ENCODE data around the gene HYKK.
"Not testable (repeated sequence)": the region's sequence is repeated elsewhere in the genome, so short reads cannot be mapped to it uniquely, and the experiment has no call there.

Gene HYKK, protein sequence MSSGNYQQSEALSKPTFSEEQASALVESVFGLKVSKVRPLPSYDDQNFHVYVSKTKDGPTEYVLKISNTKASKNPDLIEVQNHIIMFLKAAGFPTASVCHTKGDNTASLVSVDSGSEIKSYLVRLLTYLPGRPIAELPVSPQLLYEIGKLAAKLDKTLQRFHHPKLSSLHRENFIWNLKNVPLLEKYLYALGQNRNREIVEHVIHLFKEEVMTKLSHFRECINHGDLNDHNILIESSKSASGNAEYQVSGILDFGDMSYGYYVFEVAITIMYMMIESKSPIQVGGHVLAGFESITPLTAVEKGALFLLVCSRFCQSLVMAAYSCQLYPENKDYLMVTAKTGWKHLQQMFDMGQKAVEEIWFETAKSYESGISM

DNA sequence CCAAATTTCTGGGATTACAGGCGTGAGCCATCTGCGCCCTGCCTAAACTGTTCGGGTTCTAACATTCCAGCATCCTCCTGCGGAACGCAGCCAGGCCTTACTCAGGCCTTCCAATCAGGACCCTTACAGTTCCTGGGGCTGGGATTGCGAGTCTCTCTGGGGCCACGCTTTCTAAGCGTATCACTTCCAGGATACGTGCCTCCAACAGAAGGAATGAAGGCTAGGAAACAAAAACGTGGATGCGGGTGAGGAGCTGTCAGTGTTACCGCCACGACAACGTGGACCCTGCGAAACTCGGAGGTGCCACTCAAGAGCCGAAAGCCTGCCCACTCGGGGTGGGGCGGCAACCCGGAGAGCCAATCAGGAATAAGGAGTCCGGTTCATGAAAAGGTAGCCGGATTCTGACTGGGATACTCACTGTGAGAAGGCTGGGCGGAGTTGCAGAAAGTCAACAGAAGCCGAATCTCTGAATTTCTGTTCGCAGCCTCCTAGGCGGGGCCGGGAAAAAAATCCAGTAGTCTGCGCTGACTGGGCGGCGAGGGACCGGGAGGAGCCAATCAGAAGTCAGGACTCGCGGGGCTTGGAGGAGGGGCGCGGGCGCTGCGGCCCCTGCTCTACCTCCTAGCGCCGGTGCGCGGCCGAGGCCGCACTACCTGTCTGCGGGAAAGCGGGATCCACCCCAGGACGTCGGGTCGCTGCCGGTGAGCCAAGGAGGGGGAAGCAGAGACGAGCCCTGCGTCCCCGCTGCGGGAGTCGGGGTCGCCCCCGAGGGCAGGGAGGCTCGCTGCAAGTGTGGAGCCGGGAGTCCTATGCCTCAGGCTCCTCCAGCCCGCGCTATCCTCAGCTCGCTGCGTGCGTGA is at the start of gene HYKK:
HYKK (plus strand) TSS at position 607 of the 860 bp plus-strand sequence. CDS start 5,512 bp downstream, outside the sequence.
- DNase-seq: peak; percentile 80 to 88

DNA sequence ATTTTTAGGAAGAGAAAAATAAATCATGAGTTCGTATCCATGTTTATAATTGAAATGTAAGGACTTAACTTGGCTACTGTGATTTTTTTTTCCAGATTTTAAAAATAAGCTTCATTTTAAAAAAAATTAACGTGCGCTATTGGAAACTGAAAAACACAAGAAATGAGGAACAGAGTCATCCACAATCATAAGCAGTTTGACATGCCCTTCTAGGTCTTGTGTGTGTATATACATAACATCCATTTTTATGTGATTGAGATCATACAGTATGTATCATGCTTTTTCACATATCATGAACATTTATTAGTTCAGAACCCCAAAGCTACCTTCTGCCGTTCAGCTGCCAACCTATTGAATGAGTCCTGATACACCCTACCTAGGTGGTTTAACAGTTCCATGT is 46.6 kb upstream of the HYKK start:
- no peak for DNase-seq

DNA sequence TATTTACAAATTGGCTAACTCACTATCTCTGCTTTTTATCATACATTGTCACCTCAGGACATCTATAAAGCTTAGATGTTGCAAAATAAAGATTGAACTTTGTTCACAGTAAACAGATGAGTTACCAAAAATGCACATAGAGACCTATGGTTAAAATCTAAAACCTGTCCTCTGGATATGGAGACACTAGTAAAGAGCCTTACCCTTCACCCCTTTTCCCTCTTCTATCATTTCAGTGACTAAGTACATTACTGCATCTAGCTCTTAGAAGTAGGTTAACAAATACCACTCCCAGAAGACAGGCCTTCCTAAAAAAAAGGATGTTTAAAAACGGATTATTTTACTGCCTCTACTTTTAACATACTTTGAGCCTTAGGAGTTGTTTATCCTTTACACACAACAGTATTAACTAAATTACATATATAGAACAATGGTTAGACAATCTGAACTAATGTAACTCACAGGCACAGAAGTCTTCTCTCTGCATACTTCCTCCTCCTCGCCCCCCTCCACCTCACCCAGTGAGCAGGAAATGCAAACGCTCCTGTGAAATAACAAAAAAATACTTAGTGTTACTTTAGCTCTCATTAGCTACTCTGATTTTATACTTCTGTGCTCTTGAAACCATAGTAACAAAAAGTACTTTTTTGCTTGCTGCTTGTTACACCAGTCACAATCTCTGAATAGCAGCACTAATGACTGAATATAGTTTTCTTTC is 46.0 kb upstream of the HYKK start:
- no peak for DNase-seq

DNA sequence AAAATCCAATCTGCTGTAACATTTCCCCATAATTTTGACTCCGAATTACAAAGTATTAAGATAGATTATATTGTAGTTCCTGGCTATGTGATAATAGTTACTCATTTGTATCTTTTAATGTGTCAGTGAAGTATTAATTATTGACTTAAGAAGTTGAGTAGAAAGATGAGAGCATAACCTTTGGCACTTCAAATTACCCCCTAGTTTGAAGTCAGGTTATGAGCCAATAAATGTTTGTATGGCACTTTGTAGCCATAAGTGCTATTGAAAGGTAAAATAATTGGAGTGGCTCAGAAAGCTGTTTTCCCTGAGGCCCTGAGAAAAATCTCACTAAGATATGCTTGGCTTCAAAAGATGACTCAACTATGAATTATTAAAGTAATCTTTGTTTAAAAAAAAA is 38.3 kb upstream of the HYKK start:
- no peak for DNase-seq

DNA sequence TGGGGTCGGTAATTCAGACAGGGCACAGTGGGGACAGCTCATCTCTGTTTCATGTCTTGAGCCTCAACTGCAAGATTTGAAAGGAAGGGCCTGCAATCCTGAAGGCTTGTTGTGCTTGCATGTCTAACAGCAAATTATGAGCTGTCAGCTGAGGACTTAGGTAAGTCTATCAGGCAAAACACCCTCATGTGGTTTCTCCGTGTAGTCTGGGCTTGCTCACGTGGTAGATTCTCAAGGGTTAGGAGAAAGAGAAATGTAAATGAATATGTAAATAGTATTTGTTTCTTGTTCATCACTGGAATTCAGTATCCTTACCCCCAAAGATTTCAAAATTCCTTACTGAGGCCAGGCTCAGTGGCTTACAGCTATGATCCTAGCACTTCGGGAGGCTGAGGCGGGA is 30.1 kb upstream of the HYKK start:
- DNase-seq: no peak

DNA sequence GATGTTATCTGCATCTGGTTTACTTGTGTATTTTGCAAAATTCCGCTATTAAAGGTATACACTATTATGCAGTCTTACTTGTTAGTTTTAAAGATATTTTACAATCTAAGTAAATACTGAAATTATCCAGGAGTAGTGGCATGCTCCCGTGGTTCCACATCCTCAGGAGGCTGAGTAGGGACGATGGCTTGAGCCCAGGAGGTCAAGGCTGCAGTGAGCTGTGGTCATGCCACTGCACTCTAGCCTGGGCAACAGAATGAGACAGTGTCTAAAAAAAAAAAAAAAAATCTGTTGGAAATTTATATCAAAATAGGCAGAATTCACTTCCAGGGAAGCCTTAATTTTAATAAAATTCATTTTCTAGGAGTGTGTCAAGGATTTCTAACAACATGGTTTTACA is 27.7 kb upstream of the HYKK start:
- no peak for DNase-seq

DNA sequence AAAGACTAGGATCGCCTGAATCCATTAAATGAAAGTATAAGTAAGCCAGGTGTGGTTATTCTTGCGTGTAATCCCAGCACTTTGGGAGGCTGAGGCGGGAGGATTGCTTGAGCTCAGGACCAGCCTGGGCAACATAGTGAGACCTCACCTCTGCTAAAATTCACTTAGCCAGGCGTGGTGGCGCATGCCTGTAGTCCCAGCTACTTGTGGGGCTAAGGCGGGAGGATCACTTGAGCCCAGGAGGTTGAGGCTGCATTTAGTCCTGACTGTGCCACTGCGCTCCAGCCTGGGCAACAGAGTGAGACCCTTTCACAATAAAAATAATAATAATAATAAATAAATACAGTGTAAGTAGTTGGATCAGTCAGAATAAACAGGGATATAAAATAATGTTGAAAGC is 25.5 kb upstream of the HYKK start:
- DNase-seq: no peak

DNA sequence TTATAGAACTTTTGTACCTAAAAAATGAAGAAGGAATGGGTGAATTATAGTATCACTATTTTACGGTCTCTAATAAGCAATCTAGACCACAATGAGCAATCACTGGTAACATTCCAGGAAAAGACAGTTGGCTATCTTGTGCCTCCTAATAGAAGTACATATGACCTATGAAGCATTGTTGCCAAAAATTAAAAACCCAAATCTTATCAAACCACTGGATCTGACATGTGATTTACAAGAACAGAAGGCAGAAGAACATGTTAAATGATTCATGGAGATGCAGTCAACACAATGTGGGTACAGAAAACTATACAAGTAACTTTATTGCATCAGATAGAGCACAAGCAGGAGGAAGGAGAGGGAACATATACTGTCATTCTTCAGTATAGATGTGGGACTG is 14.5 kb upstream of the HYKK start:
- no peak for DNase-seq

DNA sequence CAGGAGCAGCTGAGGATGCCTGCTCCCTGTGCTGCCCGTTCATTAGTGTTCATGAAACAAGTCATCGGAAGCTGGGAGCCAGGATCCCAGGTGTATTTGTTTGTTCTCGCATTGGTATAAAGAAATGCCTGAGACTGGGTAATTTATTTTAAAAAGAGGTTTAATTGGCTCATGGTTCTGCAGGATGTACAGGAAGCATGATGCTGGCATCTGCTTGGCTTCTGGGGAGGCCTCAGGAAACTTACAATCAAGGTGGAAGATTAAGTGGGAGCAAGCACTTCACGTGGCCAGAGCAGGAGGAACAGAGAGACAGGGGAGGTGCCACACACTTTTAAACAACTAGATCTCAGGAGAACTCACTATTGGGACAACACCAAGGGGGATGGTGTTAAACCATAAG is 5.5 kb upstream of the HYKK start:
- no peak for DNase-seq

DNA sequence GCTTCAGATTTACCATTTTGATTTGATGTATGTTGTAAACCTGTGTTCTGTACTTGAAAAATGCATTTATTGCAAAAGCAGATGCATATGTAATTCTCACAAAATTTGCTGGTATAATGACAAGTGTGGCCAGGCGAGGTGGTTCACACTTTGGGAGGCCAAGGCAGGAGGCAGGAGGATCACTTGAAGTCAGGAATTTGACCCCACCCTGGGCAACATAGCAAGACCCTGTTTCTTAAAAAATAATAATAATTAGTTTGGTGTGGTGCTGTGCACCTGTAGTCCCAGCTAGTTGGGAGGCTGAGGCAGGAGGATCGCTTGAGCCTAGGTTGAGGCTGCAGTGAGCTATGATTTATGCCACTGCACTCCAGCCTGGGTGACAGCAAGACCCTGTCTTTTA is 4.7 kb upstream of the HYKK start:
- no peak for DNase-seq

DNA sequence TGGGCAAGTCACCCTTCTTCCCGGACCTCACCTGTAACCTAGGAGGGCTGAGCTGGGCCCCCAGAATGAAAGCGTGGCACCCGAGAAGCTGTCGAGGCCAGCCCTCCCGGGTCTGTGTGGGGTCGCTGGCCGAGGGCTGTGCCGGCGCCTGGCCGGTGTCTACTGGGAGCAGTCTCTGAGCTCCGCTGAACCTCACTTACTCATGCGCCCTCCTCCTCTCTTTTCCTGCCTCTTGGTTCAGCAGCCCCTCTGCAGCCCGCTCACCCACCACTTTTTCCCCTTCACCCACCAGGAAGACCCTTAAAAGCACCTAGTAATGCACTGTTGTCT is 419 bp downstream of the HYKK start:
- DNase-seq: no peak

DNA sequence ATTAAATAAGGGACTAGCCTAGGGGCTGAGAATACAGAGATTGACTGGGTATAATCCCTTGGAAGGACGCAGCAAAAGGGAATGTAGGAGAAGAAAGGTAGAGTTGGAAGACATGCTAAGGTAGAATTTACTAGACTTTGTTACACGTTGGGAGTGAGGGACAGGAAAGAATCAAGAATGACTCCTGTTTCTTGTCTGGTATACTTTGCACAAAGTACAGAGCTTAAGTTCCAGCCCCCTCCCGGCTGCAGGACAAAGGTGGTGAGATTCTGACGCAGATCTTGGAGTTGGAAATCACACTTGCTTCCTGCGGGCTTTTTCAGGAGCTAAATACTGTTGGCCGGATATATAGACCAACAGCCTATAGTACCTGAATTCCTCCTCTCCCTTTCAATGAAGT is 895 bp downstream of the HYKK start:
- no peak for DNase-seq

DNA sequence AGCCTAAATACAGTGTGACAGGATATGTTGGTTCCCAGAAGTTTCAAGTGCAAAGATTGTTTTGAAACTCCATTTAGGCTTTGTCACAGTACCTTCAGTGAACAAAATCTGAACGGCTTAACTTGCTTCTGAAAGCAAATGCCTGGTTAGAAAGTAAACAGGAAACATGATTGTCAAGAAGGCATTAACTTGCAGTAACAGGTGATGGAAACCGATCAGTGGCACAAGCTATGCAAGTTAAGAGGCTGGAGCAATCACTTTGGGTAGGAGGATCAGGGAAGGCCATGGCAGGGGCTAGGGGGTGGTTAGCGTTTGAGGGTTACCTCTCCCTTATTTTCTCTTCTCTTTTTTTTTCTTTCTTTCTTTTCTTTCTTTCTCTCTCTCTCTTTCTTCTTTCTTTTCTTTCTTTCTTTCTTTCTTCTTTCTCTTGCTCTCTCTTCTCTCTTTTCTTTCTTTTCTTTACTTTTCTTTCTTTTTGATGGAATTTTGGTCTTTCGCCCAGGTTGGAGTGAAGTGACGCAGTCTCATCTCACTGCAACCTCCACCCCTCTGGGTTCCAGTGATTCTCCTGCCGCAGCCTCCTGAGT is 2.4 kb downstream of the HYKK start:
- DNase-seq: no peak

DNA sequence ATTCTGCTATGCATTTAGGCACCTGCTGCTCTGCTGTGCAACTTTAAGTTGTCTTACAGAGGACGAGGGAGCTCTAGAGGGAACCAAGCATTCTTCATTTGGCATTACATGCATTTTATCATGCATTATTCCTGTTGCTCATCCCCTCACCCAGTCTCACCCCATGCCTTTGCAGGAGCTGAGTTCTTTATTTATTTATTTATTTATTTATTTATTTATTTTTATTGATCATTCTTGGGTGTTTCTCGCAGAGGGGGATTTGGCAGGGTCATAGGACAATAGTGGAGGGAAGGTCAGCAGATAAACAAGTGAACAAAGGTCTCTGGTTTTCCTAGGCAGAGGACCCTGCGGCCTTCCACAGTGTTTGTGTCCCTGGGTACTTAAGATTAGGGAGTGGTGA is 12.7 kb downstream of the HYKK start:
- not testable (repeated sequence) for DNase-seq

DNA sequence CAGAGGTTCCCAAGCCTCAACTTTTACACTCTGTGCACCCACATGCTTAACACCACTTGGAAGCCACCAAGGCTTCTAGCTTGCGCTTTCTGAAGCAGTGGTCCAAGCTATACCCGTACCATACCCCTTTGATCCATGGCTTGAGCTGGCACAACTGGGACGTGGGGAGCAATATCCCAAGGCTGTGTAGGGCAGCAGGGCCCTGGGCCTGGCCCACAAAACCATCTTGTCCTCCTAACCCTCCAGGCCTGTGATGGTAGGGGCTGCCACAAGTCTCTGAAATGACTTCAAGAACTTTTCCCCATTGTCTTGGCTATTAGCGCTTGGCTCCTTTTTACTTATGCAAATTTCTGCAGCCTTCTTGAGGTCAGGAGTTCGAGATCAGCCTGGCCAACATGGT is 16.9 kb downstream of the HYKK start:
- no peak for DNase-seq

DNA sequence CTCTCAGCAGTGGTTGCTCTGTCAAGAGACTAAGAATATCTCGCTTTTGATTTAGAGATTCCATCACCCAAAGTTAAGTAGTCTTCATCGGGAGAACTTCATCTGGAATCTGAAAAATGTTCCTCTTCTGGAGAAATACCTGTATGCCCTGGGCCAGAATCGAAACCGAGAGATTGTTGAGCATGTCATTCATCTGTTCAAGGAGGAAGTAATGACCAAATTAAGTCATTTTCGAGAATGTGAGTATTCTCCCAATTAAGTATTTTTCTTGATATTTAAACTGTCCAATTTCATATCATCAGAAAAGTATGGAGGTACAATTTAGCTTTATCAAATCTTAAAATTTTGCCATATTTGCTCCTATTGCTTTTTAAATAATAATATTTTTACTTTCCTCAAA is 19.9 kb downstream of the HYKK start:
- DNase-seq: no peak

DNA sequence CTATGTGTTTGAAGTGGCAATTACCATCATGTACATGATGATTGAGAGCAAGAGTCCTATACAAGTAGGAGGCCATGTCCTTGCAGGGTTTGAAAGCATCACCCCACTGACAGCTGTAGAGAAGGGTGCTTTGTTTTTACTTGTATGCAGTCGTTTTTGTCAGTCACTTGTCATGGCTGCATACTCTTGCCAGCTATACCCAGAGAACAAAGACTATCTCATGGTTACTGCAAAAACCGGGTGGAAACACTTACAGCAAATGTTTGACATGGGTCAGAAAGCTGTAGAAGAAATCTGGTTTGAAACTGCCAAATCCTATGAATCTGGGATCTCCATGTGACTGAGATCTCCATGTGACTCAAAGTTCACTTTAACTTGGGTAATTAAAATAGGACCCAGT is 26.0 kb downstream of the HYKK start:
- DNase-seq: peak; percentile 6 to 57

DNA sequence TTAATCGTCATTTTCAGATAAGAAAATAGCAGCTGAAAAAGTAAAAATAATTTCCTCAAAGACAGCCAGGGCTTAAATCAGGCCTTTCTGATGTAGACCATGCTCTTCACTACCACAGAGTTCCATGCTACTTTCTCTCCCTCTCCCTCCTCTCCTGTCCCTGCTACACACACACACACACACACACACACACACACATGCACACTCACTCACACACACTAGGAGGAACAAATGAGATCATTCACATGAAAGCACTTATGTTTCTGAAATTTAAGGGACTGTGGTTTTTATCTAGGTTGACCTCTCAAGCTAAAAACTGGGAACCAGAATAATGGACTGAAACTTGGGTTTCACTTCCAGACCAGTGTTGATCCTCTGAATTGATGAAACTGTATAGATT is 28.8 kb downstream of the HYKK start:
- no peak for DNase-seq

DNA sequence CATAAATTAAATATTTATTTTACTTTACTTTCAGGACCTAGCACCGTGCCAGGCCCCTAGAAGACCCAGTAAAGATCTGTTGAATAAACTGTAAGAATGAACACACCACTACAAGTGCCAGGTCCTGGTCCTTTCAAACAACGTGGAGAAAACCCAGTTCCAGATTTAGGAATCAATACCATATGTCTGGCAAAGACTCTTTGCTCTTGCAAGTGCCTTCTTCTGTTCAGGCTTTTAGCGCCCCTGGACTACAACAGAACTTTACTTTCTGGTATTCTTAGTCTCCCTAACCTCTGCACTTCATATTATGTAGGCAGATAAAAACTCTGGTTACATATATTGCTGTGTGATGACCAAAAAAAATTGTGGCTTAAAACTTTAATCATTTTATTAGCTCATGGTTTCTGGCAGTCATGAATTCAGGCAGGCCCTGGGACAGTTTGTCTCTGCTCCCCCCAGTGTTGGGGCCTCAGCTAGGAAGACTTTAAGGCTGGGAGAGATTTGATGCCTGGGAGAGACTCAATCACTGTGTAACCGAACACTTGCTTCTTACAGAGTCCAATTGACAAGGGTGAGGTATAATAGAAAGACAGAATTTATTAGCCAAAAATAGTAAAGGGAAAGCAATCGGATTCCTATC is 30.0 kb downstream of the HYKK start:
- DNase-seq: no peak

DNA sequence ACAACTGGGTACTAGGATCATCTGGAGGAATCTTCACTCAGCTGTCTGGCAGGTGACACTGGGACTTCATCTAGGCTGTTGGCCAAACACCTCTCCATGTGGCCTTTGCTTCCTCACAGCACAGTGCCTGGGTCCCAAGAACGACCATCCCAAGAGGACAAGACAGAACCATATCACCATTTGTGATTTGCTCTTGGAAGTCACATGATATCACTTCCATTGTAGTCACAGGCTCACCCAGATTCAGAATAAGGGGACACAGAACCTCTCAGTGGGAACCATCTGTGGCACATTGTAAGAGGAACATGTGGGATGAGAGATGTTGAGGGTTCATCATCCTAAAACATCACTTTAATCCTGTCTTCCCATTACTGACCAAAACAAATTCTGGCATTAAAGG is 31.0 kb downstream of the HYKK start:
- DNase-seq: no peak

DNA sequence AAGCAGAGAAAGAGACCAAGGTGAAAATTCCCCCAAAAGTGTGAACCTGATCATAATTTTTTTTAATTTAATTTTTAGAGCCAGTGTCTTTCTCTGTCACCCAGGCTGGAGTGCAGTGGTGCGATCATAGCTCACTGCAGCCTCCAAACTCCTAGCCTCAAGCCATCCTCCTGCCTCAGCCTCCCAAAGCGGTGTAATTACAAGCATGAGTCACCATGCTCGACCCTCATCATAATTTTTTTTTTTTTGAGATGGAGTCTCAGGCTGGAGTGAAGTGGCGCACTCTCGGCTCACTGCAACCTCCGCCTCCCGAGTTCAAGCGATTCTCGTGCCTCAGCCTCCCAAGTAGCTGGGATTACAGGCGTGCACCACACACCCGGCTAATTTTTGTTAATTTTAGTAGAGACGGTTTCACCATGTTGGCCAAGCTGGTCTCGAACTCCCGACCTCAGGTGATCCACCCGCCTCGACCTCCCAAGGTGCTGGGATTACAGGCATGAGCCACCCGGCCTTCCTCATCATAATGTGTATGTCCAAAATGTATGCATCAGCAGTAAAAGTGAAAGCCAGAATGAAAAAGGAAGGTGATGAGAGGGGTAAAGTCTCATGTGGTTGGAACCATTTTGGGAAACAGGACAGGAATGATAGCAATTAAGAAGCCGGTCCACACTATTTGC is 32.2 kb downstream of the HYKK start:
- DNase-seq: not testable (repeated sequence)

All from hippocampal formation (tissue), 2 donors.